NCI-H1417 treated with DMSO at 0.1 percent for 48 hours (cell line): ENCODE results near the gene TBC1D10B.

Experiments
- DNase-seq: peaks from one replicate; lab custom pipeline; 2025; lab: John Stamatoyannopoulos, UW

TBC1D10B gene

DNA sequence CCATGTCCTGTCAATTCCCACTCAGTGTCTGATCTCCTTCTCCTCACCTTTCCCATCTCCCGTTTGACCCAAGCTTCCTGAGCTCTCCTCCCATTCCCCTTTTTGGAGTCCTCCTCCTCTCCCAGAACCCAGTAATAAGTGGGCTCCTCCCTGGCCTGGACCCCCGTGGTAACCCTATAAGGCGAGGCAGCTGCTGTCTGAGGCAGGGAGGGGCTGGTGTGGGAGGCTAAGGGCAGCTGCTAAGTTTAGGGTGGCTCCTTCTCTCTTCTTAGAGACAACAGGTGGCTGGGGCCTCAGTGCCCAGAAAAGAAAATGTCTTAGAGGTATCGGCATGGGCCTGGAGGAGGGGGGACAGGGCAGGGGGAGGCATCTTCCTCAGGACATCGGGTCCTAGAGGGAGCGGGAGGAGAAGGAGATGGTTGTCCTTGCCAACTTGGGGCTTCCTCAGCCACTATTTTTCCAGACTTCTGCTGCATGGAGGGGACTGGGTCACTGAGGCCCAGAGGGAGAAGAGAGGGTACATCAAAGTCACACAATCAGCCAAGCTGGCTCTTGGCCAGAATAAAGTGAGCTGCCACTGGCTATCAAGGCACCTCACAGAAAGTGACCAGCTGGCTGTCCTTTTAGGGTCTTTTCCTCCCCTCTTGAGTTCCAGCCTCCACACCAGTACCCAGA lies 1.9 kb upstream of the TBC1D10B start:
- no peak for DNase-seq

- no peak for DNase-seq
Observed at GRCh38 chr16:30371248-30371816, 1.0 kb upstream of the TBC1D10B start.

DNA sequence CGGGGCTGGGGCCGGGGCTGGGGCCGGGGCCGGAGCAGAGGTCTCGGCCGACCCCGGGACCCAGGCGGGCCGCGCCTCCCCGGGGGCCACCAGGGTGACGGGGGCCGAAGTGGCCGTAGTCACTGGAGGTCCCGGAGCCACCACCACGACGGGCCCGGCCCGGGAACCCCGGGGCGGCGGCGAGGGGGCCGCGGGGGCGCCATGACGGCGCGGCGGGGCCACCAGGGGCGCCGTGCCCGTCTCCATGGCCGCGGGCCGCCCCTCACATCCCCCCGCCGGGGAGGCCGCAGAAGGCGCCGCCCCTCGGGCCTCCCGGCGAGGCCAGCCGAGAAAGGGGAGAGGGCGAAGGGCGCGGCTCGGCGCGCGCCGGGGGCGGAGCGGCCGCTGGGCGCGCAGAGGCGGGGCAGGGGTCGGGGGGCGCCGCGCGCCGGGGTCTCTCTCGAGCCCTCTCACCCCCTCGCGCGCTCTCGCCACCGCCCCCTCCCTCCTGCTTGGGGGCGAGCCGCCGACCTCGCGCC lies 297 bp downstream of the TBC1D10B start:
- no peak for DNase-seq

- DNase-seq, result no peak
Observed at GRCh38 chr16:30369091-30369937, 980 bp downstream of the TBC1D10B start.

GRCh38 chr16:30368792-30369090 lies 1.6 kb downstream of the TBC1D10B start:
- no peak for DNase-seq

- no peak for DNase-seq
Observed at GRCh38 chr16:30368122-30368791, 2.0 kb downstream of the TBC1D10B start.

DNA sequence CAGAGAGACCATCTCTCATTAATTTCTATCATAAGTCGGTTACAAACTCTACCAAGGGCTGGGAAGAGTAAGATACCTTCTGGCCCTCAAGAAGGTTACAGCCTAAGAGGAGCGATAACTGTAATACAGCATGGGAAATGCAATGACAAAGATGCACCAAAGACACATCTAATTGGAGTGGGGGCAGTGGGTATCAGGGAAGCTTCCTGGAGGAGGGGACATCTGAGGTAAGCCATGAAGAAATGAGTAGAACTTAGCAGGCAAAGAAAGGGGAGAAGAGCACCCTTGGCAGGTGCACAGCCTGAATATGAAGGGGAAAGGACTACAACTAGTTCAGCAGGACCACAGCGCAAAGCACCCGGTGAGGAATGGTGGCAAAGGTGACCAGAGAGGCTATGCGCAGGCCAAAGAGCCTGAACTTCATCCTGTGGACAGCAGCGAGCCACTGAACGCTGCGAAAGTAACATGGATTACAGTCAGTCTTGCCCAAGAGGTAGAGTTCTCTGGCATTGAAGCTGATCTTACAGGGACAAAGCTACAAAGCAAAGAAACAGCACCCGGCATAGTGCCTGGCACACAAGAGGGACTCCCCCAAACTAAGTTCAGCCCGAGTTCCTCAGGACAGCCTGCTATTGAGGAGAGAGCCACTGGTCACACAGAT lies 2.8 kb downstream of the TBC1D10B start:
- DNase-seq, result no peak

GRCh38 chr16:30366511-30366910 lies 3.8 kb downstream of the TBC1D10B start:
- DNase-seq, result no peak

DNA sequence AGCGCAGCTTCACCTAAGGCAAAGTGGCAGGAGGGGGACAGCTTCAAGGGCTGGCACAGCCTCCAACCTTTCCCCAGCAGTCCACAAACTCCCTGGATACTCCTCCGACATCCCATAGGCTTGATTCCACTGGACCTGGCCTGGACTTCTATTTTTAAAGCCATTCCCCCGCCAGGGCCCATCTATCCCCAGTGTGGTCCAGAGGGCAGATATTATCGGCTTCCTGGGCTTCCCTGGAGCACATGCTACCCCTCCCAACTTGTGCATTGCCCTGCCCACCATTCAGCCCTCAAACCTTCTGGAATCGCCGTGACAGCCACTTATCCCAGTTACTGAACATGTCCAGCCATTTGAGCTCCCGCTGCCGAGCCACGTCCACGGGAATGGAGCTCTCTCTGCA lies 5.1 kb downstream of the TBC1D10B start:
- no peak for DNase-seq

GRCh38 chr16:30361180-30361579 lies 9.1 kb downstream of the TBC1D10B start:
- no peak for DNase-seq

DNA sequence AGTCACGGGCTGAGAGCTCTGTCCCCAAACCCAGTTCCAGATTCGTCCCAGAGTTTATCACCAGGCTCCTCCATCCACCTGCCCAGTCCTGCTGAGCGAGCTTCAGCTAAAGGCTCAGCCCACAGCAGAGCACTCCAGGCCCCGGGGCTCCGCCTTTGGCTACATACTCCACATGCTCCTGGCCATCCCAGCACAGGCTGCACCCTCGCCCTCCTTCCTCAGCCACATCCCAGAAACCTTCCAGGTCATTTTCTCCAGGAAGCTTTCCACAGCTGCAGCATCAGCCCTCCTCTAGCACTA lies 10.5 kb downstream of the TBC1D10B start:
- no peak for DNase-seq

DNA sequence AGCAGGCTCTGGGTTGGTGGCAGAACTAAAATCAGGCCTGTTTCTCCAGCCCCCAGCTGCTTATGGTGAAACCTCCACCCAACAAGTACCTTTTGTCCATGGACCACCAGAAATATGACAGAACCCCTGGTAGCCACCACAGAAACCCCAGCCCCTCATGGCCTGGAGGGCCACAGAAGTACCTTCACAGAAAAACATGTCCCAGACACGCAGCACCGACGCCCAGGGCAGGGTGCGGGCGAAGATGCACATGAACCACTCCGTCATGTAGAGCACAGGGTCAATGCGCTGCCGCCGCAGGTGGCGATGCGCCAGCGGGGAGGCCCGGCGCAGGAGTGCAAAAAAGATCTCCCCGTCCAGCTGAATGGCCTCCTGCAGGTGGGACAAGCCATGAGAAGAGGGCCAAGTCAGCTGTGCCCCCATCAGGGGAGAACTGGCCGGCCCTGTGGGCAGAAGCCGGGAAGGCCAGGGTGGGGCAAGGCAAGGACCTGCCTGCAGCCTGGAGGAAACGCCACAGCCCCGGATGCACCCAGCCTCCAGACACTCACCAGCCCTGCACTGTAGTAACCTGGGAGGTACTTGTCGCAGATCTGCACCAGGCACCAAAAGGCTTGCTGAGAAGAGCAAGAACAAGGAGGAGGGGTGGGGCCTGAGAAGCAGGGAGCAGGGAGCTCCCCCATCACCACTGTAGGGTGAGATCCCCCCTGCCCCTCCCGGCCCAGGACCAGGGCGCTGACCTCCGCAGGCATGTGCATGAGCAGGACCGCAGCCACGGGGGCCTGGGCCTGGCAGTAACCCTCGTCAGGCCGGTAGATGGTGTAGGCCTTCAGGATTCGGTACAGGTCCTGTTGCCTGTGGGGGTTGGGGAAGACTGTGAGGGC lies 11.1 kb downstream of the TBC1D10B start:
- no peak for DNase-seq

GRCh38 chr16:30358577-30358936 lies 11.7 kb downstream of the TBC1D10B start:
- DNase-seq, result no peak

DNA sequence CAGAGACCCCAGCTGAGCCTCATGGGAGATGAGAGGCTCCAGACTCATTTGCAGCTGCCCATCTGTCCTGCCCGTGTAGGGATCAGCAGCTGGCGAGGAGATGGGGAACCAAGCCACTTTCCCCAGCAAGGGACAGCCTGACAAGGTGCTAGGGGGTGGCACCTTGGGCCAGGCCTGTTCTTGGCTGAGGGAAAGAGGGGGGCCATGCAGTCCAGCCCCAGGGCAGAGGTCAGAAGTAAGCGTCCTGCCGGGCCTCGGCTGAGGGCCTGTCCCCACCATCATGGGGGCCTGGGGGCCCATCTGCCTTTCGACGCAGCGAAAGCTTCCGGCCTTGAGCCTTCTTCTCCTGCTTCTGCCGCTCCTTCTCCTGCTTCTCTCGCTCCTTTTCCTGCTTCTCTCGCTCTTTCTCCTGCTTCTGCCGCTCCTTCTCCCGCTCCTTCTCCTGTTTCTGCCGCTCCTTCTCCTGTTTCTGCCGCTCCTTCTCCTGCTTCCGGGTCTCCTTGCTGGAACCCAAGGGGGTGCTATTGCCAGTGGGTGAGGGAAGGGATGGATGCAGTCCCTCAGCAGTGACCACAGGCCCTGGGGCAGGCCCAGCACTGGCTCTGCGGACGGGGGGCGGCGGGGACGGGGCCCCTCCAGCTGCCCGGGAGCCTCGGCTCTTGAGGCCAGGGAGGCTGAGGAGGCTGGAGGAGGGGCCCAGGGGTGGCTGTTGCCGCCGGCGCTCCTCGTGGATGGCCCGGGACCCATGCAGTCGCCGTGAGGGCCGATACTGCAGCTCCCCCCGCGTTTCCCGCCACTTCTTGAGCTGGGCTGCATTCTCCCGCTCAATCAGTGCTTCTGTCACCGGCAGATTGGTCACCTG lies 12.3 kb downstream of the TBC1D10B start:
- DNase-seq, result no peak

GRCh38 chr16:30357085-30357714 lies 13.1 kb downstream of the TBC1D10B start:
- DNase-seq, result no peak

DNA sequence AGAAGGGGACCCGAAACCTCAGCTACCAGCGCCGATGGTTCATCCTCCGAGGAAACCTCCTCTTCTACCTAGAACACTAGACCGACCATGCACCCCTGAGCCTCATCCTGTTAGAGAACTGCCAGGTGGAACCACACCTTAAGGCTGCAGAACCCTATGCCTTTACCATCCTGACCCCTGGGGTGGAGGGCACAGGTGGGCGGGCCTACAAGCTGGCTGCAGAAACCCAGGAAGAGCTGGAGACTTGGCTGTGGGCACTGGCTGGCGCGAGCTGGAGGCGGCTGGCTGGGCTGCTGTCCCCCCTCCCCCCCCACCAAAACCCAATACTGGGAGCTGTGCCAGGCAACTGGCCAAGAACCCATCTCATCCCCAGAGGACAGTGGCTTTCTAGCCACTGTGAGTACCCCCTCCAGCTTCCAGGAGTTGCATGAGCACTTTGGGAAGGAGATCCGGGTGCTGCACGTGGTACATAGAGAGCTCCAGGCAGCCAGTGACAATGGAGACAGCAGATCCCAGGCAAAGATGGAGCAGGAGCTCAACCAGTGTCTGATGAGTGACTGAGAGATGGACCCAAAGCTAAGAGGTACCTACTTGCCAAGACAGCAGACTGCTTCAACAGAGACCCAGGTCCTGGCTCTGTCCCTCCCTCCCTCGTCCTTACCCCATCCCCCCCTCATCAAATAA lies 13.8 kb downstream of the TBC1D10B start:
- no peak for DNase-seq

DNA sequence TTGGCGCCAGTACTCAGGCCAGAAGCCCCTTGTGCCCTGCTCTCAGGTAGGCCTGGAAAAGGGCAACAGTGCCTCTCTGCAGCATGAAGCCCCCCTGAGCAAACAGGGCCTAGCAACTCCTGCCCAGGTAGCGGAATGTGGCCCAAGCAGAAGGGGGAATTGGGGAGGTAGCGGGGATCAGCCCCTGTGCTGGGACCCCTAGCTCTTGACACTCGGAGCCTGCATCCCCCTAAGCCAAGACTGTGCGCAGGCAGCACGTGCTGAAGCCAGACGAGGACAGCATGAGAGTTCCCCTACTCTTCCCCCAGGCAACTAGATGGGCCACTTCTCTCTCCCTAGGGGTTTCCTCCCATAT lies 14.4 kb downstream of the TBC1D10B start:
- DNase-seq, result no peak

DNA sequence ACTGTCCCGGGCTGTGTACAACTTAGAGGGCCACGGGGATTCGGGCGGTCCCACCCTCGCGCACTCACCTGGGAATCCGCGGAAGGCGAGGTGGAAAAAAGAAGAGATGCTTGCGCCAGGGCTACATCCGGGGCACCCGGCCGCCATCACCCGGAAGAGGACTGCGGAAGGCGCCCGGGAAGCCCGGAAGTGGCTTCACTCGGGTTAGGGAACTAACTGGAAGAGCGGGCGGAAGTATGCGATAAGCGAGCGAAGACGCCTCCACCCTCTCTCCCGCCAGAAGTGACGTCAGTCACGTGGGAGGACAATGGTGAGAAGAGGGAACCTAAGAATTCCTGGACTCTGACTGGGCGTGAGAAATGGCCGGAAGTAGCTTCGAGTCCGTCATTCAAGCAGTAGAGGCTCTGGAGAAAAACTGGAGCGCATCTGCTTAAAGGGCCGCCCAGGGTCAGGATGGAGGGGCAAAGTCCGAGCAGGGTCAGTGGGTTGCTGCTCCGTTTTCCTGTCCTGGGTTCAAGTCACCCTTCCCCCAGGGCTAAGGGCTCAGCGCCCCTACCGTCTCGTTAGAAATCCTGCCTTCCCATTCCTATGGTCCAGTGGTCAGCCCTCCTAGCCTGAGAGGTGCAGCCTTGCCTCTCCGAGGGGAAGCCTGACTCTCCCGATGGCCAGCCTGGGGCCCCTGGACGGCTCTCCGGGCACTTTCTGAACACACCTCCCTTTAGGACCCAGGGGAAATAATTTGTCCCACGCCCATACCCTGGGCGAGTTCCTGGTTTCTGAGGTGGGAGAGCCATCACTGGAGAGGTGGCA lies 14.9 kb downstream of the TBC1D10B start, which contains the start of gene CD2BP2:
Gene CD2BP2, minus strand, starts transcription at position 165 of the 810 bp plus-strand sequence. CDS start 627 bp downstream, outside the sequence.
- peak; percentile 87 for DNase-seq
